DOHH2 (cell line): ENCODE data around the gene PCSK9.

Experiments
- H3F3A ChIP-seq: fragments of 200-600 bp; sonication (generic), shearing (Covaris generic); 2 replicates; pipeline ENCODE4 v1.6.0; 2016; ENCODE audit warnings: antibody characterized with exemption, mild to moderate bottlenecking; ENCODE audit not compliant: control insufficient read depth, insufficient read depth
- H3K27ac ChIP-seq: fragments of 200-600 bp; sonication (generic); 2 replicates; pipeline ENCODE4 v1.5.1; 2014; ENCODE audit warnings: low read depth, mild to moderate bottlenecking, low read length, moderate library complexity
- H3K27me3 ChIP-seq: fragments of 200-600 bp; sonication (generic); 2 replicates; pipeline ENCODE4 v1.6.1; 2014; ENCODE audit warnings: mild to moderate bottlenecking, low read length, mixed read lengths; ENCODE audit not compliant: control insufficient read depth
- H3K36me3 ChIP-seq: fragments of 200-600 bp; sonication (generic); 2 replicates; pipeline ENCODE4 v1.6.1; 2014; ENCODE audit warnings: mild to moderate bottlenecking, low read length, moderate library complexity, mixed read lengths; ENCODE audit not compliant: control insufficient read depth
- H3K4me1 ChIP-seq: fragments of 200-600 bp; sonication (generic); 2 replicates; pipeline ENCODE4 v1.6.1; 2014; ENCODE audit warnings: mild to moderate bottlenecking, low read length, mixed read lengths; ENCODE audit not compliant: control insufficient read depth
- H3K4me2 ChIP-seq: fragments of 200-600 bp; sonication (generic); 2 replicates; pipeline ENCODE4 v1.6.0; 2014; ENCODE audit warnings: mild to moderate bottlenecking, low read length, moderate library complexity
- H3K4me3 ChIP-seq: fragments of 200-600 bp; sonication (generic); 2 replicates; pipeline ENCODE4 v1.5.1; 2014; ENCODE audit warnings: mild to moderate bottlenecking, low read length, mixed read lengths
- H3K79me2 ChIP-seq: fragments of 200-600 bp; sonication (generic); 2 replicates; pipeline ENCODE4 v1.6.1; 2014; ENCODE audit warnings: mild to moderate bottlenecking, low read length, mixed read lengths; ENCODE audit not compliant: control insufficient read depth
- H3K9me2 ChIP-seq: fragments of 200-600 bp; sonication (generic); replicated peaks from 2 replicates; pipeline ENCODE4 v1.6.1; 2014; ENCODE audit warnings: mild to moderate bottlenecking, low read length, mixed read lengths; ENCODE audit not compliant: control insufficient read depth
- H3K9me3 ChIP-seq: fragments of 200-600 bp; sonication (generic); 2 replicates; pipeline ENCODE4 v1.6.1; 2014; ENCODE audit warnings: antibody characterized with exemption, low read length, mixed read lengths; ENCODE audit not compliant: control insufficient read depth, insufficient read depth
- H4K20me1 ChIP-seq: fragments of 200-600 bp; sonication (generic); 2 replicates; pipeline ENCODE4 v1.6.0; 2014; ENCODE audit warnings: low read depth, mild to moderate bottlenecking, antibody characterized with exemption, low read length, moderate library complexity; ENCODE audit not compliant: control insufficient read depth, insufficient read depth
- EZH2phosphoT487 ChIP-seq: fragments of 200-600 bp; sonication (generic); IDR thresholded peaks from 2 replicates; pipeline ENCODE4 v1.6.1; 2017; ENCODE audit warnings: borderline replicate concordance, mild to moderate bottlenecking, antibody characterized with exemption, low read length, moderate library complexity, mixed read lengths
- TF ChIP-seq, protein P1 (sequence below): fragments of 200-600 bp; sonication (generic); IDR thresholded peaks from one replicate; pipeline ENCODE4 v1.5.1; 2014; ENCODE audit warnings: antibody characterized with exemption, mild to moderate bottlenecking, low read depth, low read length; ENCODE audit not compliant: poor library complexity, severe bottlenecking

Gene PCSK9

DNA sequence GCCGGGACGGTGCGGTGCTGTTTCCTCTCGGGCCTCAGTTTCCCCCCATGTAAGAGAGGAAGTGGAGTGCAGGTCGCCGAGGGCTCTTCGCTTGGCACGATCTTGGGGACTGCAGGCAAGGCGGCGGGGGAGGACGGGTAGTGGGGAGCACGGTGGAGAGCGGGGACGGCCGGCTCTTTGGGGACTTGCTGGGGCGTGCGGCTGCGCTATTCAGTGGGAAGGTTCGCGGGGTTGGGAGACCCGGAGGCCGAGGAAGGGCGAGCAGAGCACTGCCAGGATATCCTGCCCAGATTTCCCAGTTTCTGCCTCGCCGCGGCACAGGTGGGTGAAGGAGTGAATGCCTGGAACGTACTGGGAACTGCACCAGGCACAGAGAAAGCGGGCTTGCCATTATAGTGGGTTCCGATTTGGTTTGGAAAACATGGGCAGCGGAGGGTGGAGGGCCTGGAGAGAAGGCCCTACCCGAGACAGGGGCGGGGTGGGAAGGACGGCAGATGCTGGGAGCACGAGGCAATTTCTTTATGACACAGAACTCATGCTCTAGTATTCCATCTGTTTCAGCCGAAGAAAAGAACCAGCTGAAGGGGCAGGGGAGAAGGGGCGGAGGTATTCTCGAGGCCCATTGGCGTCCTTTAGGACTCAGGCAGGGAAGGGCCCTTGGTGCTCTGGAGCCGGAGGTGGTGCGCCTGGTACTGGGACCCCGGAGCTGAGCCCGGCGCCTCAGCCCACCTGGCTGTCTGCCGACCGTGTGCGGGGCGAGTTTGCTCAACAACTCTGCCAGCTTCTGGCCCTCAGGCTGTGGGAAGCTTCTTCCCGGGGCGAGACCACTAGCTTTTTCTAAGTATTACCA, 960 bp downstream of the PCSK9 start:
- no peaks in the 10 kb centered on the region for H3F3A ChIP-seq
- no peak overlapping the region for H3K4me3 ChIP-seq
- H3K9me2 ChIP-seq, result no peaks in the 10 kb centered on the region
- no peak overlapping the region for H3K27ac ChIP-seq
- peaks cover 19% of the 10 kb centered on the region for H3K27me3 ChIP-seq
- no peaks in the 10 kb centered on the region for H3K9me3 ChIP-seq
- no peaks in the 10 kb centered on the region for H3K36me3 ChIP-seq
- no peaks in the 10 kb centered on the region for H3K79me2 ChIP-seq
- TF ChIP-seq EZH2phosphoT487, result no peak
- TF ChIP-seq, protein P1, sequence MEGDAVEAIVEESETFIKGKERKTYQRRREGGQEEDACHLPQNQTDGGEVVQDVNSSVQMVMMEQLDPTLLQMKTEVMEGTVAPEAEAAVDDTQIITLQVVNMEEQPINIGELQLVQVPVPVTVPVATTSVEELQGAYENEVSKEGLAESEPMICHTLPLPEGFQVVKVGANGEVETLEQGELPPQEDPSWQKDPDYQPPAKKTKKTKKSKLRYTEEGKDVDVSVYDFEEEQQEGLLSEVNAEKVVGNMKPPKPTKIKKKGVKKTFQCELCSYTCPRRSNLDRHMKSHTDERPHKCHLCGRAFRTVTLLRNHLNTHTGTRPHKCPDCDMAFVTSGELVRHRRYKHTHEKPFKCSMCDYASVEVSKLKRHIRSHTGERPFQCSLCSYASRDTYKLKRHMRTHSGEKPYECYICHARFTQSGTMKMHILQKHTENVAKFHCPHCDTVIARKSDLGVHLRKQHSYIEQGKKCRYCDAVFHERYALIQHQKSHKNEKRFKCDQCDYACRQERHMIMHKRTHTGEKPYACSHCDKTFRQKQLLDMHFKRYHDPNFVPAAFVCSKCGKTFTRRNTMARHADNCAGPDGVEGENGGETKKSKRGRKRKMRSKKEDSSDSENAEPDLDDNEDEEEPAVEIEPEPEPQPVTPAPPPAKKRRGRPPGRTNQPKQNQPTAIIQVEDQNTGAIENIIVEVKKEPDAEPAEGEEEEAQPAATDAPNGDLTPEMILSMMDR, result no peak
- no peak overlapping the region for H3K4me2 ChIP-seq
- no peaks in the 10 kb centered on the region for H3K4me1 ChIP-seq
- H4K20me1 ChIP-seq, result no peaks in the 10 kb centered on the region

DNA sequence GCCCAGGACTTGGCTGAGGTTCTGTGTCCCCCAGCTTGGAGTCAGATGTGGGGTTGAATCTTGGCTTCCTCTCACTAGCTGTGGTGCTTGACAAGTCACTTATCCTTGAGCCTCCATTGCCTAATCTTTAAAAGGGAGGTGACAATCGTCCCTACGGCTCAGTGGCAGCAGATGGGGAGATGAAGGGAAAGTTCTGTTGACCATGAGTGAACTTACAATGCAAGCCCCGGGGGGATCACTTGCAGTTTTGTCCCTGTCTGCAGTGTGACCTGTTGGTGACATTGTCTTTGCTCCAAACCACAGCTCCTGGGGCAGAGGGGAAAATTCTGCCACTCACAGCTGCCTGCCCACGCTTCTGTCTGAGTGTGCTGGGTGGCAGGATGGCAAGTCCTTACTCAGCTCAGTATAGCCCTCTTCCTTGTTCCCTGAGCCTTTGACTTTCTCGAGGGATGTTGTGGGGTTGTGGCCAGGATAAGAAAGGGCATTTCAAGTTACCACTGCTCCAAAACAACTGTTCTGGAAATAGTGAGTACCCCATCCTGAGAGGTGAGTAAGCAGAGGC, 1.7 kb downstream of the PCSK9 start:
- H3K27ac ChIP-seq, result no peak overlapping the region
- no peaks in the 10 kb centered on the region for H3K79me2 ChIP-seq
- H4K20me1 ChIP-seq, result no peaks in the 10 kb centered on the region
- no peak overlapping the region for H3K4me2 ChIP-seq
- no peaks in the 10 kb centered on the region for H3K4me1 ChIP-seq
- H3K27me3 ChIP-seq, result peaks cover 15% of the 10 kb centered on the region
- no peaks in the 10 kb centered on the region for H3K9me2 ChIP-seq
- H3K36me3 ChIP-seq, result no peaks in the 10 kb centered on the region
- no peaks in the 10 kb centered on the region for H3F3A ChIP-seq
- H3K4me3 ChIP-seq, result no peak overlapping the region
- TF ChIP-seq EZH2phosphoT487, result no peak
- TF ChIP-seq, protein P1, result no peak
- no peaks in the 10 kb centered on the region for H3K9me3 ChIP-seq

DNA sequence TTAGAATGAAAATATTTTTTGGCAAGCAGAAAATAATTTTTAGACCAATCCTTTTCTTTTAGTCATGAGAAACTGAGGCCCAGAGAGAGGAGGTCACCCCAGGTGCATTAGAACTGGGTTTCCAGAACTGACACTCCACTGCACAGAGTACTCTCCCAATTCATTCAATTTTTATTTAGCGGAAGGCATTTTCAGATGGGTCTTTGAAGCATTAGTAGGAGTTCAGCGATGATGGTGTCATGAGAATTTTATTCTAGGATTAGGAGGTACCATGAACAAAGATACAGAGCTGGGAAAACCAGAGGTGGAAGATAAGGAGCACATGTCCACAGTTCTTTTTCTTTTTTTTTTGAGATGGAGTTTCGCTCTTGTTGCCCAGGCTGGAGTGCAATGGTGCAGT, 2.3 kb downstream of the PCSK9 start:
- no peak for TF ChIP-seq EZH2phosphoT487
- TF ChIP-seq, protein P1, result no peak
- Histone ChIP-seq H3K4me1 (no peaks in the 10 kb centered on the region), H3K36me3 (no peaks in the 10 kb centered on the region), H3K9me3 (no peaks in the 10 kb centered on the region), H3K9me2 (no peaks in the 10 kb centered on the region), H3K27me3 (peaks cover 13% of the 10 kb centered on the region), H3K27ac (no peak overlapping the region), H3F3A (no peaks in the 10 kb centered on the region), H4K20me1 (no peaks in the 10 kb centered on the region), H3K4me2 (no peak overlapping the region), H3K79me2 (no peaks in the 10 kb centered on the region), H3K4me3 (no peak overlapping the region)
